ENCODE results near the gene SRRM3.

- TF ChIP-seq, protein P1, sequence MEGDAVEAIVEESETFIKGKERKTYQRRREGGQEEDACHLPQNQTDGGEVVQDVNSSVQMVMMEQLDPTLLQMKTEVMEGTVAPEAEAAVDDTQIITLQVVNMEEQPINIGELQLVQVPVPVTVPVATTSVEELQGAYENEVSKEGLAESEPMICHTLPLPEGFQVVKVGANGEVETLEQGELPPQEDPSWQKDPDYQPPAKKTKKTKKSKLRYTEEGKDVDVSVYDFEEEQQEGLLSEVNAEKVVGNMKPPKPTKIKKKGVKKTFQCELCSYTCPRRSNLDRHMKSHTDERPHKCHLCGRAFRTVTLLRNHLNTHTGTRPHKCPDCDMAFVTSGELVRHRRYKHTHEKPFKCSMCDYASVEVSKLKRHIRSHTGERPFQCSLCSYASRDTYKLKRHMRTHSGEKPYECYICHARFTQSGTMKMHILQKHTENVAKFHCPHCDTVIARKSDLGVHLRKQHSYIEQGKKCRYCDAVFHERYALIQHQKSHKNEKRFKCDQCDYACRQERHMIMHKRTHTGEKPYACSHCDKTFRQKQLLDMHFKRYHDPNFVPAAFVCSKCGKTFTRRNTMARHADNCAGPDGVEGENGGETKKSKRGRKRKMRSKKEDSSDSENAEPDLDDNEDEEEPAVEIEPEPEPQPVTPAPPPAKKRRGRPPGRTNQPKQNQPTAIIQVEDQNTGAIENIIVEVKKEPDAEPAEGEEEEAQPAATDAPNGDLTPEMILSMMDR (IDR thresholded peaks at IDR 0.05): no peak
- no peak for TF ChIP-seq POLR2A (IDR thresholded peaks at IDR 0.05)
Observed at GRCh38 chr7:76231583-76231982, 29.9 kb downstream of the SRRM3 start.

Measured in stomach (tissue), 4 donors.